H54 (cell line): ENCODE measurements around the gene PRR7.

ENCODE experiments used
- DNase-seq: peaks from one replicate; pipeline ENCODE4 v3.0.0; 2011; ENCODE audit warnings: low spot score, mixed read lengths; ENCODE audit not compliant: insufficient read length
- FAIRE-seq: peaks from 3 replicates; lab custom pipeline; 2011; peaks lifted over from hg19 to GRCh38; lab: Jason Lieb, UNC
- POLR2A ChIP-seq: IDR thresholded peaks from 2 replicates; pipeline ENCODE4 v1.6.1; 2011; ENCODE audit warnings: low read depth, mild to moderate bottlenecking, low read length

The PRR7 gene

DNA sequence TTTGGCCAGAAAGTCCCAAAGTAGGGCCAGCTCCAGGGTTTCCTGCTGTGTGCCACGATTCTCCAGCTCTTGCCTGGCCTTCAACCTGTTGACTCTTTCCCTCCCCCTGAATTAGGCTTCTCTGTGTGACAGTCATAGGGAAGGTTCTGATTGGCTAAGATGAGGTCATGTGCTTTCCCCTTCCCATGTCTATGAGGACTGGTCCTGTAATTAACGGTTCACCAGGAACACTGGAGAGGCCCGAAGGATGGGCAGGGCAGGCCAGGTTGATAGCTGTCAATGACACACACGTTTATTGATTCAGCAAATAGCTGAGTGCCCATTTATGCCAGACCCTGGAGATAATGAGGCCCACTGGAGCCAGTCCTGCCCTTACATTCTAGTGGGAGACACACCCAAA is 9.0 kb upstream of the PRR7 start:
- FAIRE-seq (no peak), DNase-seq (no peak)
- no peak for TF ChIP-seq POLR2A

DNA sequence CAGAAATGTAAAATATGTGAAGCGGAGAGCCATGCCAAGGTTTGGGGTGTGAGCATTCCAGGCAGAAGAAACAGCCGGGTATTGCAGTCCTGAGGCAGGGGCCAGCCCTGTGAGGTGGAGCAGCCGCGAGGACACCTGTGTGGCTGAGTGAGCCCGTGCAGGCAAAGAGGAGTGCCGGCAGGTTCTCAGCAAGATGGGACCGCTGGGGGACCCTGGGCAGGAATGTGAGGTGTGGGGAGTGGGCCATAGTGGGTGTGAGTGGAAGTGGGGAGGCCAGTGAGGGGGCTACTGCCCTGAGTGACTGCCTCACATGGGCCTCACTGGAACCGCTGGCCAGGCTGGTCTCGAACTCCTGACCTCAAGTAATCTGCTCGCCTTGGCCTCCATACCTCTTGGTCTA is 8.1 kb upstream of the PRR7 start:
- no peak for TF ChIP-seq POLR2A
- FAIRE-seq: no peak
- no peak for DNase-seq

DNA sequence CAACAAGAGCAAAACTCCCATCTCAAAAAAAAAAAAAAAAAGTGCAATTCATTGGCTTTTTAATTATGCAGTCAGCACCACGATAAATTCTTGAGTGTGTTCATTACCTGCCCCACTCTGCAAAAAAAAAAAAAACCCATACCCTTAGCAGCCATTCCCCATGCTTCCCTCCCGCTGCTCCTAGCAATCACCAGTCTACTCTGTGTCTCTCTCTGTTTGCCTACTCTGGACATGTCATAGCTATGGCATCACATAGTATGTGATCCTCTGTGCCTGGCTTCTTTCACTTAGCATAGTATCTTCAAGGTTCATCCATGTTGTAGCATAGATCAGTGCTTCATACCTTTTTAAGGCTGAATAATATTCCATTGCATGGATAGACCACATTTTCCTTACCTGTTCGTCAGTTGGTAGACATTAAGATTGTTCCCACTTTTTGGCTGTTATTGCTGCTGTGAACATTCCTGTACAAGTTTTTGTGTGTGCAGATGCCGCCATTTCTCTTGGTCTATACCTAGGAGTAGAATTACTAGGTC is 7.0 kb upstream of the PRR7 start:
- TF ChIP-seq POLR2A: no peak
- no peak for DNase-seq
- no peak for FAIRE-seq

DNA sequence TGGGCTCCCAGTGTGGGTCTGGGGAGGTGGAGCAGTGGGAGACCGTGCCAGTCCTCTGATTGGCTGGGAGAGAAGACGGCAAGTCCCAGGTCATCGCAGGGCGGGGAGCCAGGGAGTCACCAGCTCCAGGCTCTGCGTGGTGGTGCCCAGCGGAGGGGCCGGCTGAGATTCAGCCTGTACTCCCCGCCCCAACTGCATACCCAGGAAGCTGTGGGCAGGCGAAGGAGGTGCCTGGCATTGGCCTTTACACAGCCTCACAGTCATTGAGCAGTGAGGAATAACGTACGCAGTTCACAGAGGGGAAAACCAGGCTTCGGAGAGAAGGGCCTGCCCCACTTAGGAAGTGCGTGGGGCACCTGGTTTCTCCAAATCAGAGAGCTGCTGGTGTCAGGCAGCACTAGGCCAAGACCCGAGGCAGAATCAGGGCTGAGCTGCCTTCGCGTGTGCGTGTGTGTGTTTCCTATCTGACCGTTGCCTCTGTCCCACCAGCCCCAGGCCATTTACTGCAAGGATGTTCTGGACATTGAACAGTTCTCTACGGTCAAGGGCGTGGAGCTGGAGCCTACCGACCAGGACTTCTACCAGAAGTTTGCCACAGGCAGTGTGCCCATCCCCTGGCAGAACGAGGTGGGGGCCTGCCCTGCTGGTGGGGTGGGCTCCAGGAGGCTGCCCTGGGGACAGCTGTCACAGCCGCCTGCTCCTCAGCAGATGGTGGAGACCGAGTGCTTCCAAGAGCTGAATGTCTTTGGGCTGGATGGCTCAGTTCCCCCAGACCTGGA is 6.2 kb upstream of the PRR7 start:
- no peak for FAIRE-seq
- no peak for TF ChIP-seq POLR2A
- no peak for DNase-seq

GRCh38 chr5:177440990-177441780 is 5.4 kb upstream of the PRR7 start:
- TF ChIP-seq POLR2A: no peak
- no peak for DNase-seq
- FAIRE-seq: no peak

DNA sequence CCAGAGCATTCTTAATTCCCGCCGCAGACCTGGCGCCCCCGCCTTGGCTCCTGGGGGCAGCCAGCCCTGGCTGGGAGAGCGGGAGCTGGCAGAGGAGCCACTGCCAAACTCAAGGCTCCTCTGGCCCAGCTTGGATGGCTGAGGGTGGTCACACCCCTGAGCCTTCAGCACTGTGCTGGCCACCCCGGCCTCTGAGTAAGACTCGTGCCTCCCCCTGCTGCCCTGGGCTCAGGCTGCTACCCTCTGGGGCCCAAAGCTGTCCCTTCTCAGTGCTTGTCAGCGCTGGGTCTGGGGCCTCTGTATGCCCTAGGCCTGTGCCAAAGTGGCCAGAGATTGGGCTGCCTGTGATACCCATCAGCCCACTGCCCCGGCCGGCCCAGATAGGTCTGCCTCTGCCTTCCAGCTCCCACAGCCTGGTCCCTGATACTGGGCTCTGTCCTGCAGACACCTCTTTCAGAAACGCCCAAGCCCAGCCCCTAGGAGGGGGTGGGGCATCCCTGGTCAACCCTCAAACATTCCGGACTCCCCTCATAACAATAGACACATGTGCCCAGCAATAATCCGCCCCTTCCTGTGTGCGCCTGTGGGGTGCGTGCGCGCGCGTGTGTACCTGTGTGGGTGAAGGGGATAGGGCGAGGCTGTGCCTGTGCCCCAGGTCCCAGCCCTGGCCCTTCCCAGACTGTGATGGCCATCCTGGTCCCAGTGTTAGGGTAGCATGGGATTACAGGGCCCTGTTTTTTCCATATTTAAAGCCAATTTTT is 4.4 kb upstream of the PRR7 start:
- DNase-seq (no peak), FAIRE-seq (no peak)
- no peak for TF ChIP-seq POLR2A

DNA sequence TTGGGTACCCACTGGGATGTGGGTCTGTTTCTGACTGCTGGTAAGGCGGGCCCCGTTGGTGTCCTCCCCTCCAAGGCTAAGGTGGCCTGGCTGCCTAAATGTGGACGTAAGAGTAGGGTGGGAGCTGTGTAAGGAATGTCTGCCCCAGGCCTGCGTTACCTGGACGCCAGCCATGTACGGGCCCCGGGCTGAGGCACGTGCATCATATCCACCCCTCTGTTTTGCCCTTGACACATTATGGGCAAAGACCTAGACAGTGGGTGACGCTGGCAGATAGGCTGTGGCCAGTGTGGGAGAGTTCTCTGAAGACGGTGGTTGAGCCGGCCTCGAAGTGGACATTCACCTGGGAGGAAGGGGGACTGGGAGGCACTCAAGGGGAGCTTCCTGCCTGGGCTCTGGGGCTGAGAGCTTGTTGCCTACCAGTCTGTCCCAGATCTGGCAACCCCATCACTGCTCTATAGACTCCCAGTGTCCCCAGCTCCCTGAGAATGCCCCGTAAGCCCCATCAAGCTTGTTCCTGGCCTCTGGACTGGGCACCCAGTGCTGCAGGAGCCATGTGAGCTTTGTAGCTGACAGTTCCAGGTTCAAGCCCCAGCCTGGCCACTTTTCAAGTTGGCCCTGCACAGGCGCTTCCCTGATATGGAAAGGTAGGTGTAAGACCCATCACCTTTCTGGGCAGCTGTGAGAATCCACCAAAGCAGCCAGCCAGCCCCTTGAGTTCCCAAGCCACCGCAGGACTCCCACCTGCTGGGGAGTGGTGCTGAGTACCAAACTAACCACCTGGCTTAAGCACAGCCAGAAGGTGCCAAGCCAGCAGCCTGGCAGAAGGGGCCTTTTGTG is 3.2 kb upstream of the PRR7 start:
- TF ChIP-seq POLR2A: no peak
- no peak for FAIRE-seq
- no peak for DNase-seq

- no peak for FAIRE-seq
- no peak for DNase-seq
- no peak for TF ChIP-seq POLR2A
These were observed 2.2 kb upstream of the PRR7 start for GRCh38 chr5:177444106-177445051.

- TF ChIP-seq POLR2A: no peak
- no peak for FAIRE-seq
- DNase-seq: no peak
These were observed 1.3 kb upstream of the PRR7 start for GRCh38 chr5:177445052-177445916.

- no peak for TF ChIP-seq POLR2A
- no peak for FAIRE-seq
- no peak for DNase-seq
These were observed 756 bp upstream of the PRR7 start for GRCh38 chr5:177445917-177446199.

GRCh38 chr5:177447066-177447610 is 524 bp downstream of the PRR7 start:
- FAIRE-seq (no peak), DNase-seq (peak; percentile 68)
- no peak for TF ChIP-seq POLR2A
